H9 (cell line): ENCODE data around the gene CPXM1. TPM values are rescaled to one million over a fixed set of nuclear protein-coding genes. Genes with fewer than 3 reads are reported as not detected.

Experiments used
- DNase-seq: peaks from one replicate; pipeline ENCODE4 v3.0.0-alpha.2; 2017
- H2AFZ ChIP-seq: one replicate; pipeline ENCODE4 v1.6.1; 2013; ENCODE audit warnings: mild to moderate bottlenecking, low read length, control low read depth, moderate library complexity
- H2AK5ac ChIP-seq: 2 replicates; pipeline ENCODE4 v1.6.1; 2013; ENCODE audit warnings: low read length, control low read depth, mixed read lengths; ENCODE audit not compliant: insufficient read length
- H2BK120ac ChIP-seq: one replicate; pipeline ENCODE4 v1.6.1; 2013; ENCODE audit warnings: low read depth, mild to moderate bottlenecking, low read length, control low read depth, inconsistent platforms; ENCODE audit not compliant: poor library complexity, severe bottlenecking
- H2BK12ac ChIP-seq: 2 replicates; pipeline ENCODE4 v1.6.1; 2013; ENCODE audit warnings: low read length, control low read depth, mixed read lengths, low read depth; ENCODE audit not compliant: insufficient read length
- H2BK15ac ChIP-seq: 2 replicates; pipeline ENCODE4 v1.6.1; 2013; ENCODE audit warnings: low read depth, low read length, control low read depth
- H2BK20ac ChIP-seq: one replicate; pipeline ENCODE4 v1.6.1; 2013; ENCODE audit warnings: low read depth, mild to moderate bottlenecking, low read length, control low read depth, inconsistent platforms; ENCODE audit not compliant: poor library complexity, severe bottlenecking
- H2BK5ac ChIP-seq: 2 replicates; pipeline ENCODE4 v1.6.1; 2013; ENCODE audit warnings: low read length, control low read depth, mixed read lengths; ENCODE audit not compliant: insufficient read length
- H3K14ac ChIP-seq: 2 replicates; pipeline ENCODE4 v1.6.1; 2013; ENCODE audit warnings: low read length, control low read depth; ENCODE audit not compliant: insufficient read depth
- H3K18ac ChIP-seq: 2 replicates; pipeline ENCODE4 v1.6.1; 2013; ENCODE audit warnings: low read depth, mild to moderate bottlenecking, mixed read lengths, low read length, control low read depth; ENCODE audit not compliant: insufficient read length
- H3K23ac ChIP-seq: 2 replicates; pipeline ENCODE4 v1.6.1; 2013; ENCODE audit warnings: low read length, control low read depth, mixed read lengths, low read depth; ENCODE audit not compliant: insufficient read length
- H3K23me2 ChIP-seq: 2 replicates; pipeline ENCODE4 v1.6.1; 2013; ENCODE audit warnings: low read depth, mild to moderate bottlenecking, mixed read lengths, low read length, control low read depth; ENCODE audit not compliant: insufficient read length, poor library complexity, severe bottlenecking
- H3K27ac ChIP-seq: 2 replicates; pipeline ENCODE4 v1.5.1; 2013; ENCODE audit warnings: low read length, control low read depth, mixed read lengths, low read depth; ENCODE audit not compliant: insufficient read length
- H3K27me3 ChIP-seq: 2 replicates; pipeline ENCODE4 v1.6.1; 2013; ENCODE audit warnings: low read length, control low read depth, inconsistent platforms; ENCODE audit not compliant: insufficient read depth
- H3K4ac ChIP-seq: 2 replicates; pipeline ENCODE4 v1.6.1; 2013; ENCODE audit warnings: low read depth, mild to moderate bottlenecking, control low read depth, inconsistent platforms, low read length, moderate library complexity
- H3K4me1 ChIP-seq: 2 replicates; pipeline ENCODE4 v1.6.1; 2013; ENCODE audit warnings: low read length, control low read depth, inconsistent platforms; ENCODE audit not compliant: insufficient read depth
- H3K4me2 ChIP-seq: 2 replicates; pipeline ENCODE4 v1.6.1; 2013; ENCODE audit warnings: low read length, control low read depth, mixed read lengths; ENCODE audit not compliant: insufficient read length, insufficient read depth
- H3K56ac ChIP-seq: 2 replicates; pipeline ENCODE4 v1.6.1; 2013; ENCODE audit warnings: low read depth, mild to moderate bottlenecking, mixed read lengths, low read length, control low read depth; ENCODE audit not compliant: insufficient read length
- H3K79me1 ChIP-seq: 2 replicates; pipeline ENCODE4 v1.6.1; 2013; ENCODE audit warnings: low read depth, mild to moderate bottlenecking, moderate library complexity, low read length, control low read depth, inconsistent platforms; ENCODE audit not compliant: insufficient read depth, poor library complexity, severe bottlenecking
- H3K79me2 ChIP-seq: 2 replicates; pipeline ENCODE4 v1.6.1; 2013; ENCODE audit warnings: low read length, control low read depth, inconsistent platforms; ENCODE audit not compliant: insufficient read depth
- H3K9ac ChIP-seq: 2 replicates; pipeline ENCODE4 v1.6.1; 2013; ENCODE audit warnings: low read length, control low read depth, mixed read lengths; ENCODE audit not compliant: insufficient read length; ENCODE audit errors: extremely low read depth
- H3K9me3 ChIP-seq: one replicate; pipeline ENCODE4 v1.6.1; 2013; ENCODE audit warnings: low read depth, low read length, inconsistent platforms; ENCODE audit not compliant: control insufficient read depth
- H3T11ph ChIP-seq: one replicate; pipeline ENCODE4 v1.6.1; 2013; ENCODE audit warnings: mild to moderate bottlenecking, low read length, control low read depth, inconsistent platforms
- H4K20me1 ChIP-seq: one replicate; pipeline ENCODE4 v1.6.1; 2013; ENCODE audit not compliant: control insufficient read depth, insufficient read length, insufficient read depth
- H4K5ac ChIP-seq: 2 replicates; pipeline ENCODE4 v1.6.1; 2013; ENCODE audit warnings: low read depth, mild to moderate bottlenecking, mixed read lengths, low read length, control low read depth; ENCODE audit not compliant: insufficient read length
- H4K8ac ChIP-seq: replicated peaks from 2 replicates; pipeline ENCODE4 v1.6.1; 2013; ENCODE audit warnings: low read length, control low read depth, mixed read lengths, low read depth; ENCODE audit not compliant: insufficient read length
- H4K91ac ChIP-seq: 2 replicates; pipeline ENCODE4 v1.6.1; 2013; ENCODE audit warnings: low read depth, mild to moderate bottlenecking, moderate library complexity, mixed read lengths, low read length, control low read depth; ENCODE audit not compliant: insufficient read length
- H3K27ac Mint-ChIP-seq, 3 experiments: 2 replicates in 2 of 3; 3 replicates in 1 of 3; pipeline ENCODE4 v1.8.0; 2020 to 2021; ENCODE audit warnings: mixed read lengths in 3 of 3, mild to moderate bottlenecking in 1 of 3, moderate library complexity in 1 of 3
- H3K27me3 Mint-ChIP-seq: 2 replicates; pipeline ENCODE4 v1.8.0; 2021; ENCODE audit warnings: low read depth, mild to moderate bottlenecking, moderate library complexity, mixed read lengths
- H3K36me3 Mint-ChIP-seq, 3 experiments: 2 replicates in 2 of 3; 3 replicates in 1 of 3; pipeline ENCODE4 v1.8.0; 2020 to 2021; ENCODE audit warnings: low read depth in 3 of 3, mixed read lengths in 3 of 3; ENCODE audit not compliant: insufficient read depth in 1 of 3
- H3K4me1 Mint-ChIP-seq, 2 experiments: 2 replicates each; pipeline ENCODE4 v1.8.0; 2020; ENCODE audit warnings: mixed read lengths in 2 of 2
- H3K4me3 Mint-ChIP-seq, 2 experiments: 2 replicates in 1 of 2; 3 replicates in 1 of 2; pipeline ENCODE4 v1.8.0; 2020 to 2021; ENCODE audit warnings: mild to moderate bottlenecking in 2 of 2, mixed read lengths in 2 of 2, moderate library complexity in 1 of 2
- H3K9me3 Mint-ChIP-seq, 2 experiments: 2 replicates in 1 of 2; 3 replicates in 1 of 2; pipeline ENCODE4 v1.8.0; 2020; ENCODE audit warnings: mild to moderate bottlenecking in 2 of 2, mixed read lengths in 2 of 2, moderate library complexity in 1 of 2
- WGBS: extraction: QIAGEN DNeasy Blood & Tissue Kit; methylation state at CpG from one replicate; pipeline ENCODE4 v1.1.7; 2013; ENCODE audit warnings: missing lambda C conversion rate, low lambda C conversion rate, mixed read lengths; ENCODE audit not compliant: insufficient read length; ENCODE audit errors: extremely low coverage; 5-methylcytosine and 5-hydroxymethylcytosine counted together
- total RNA-seq: library from RNA; stranded (reverse); gene quantifications from 2 replicates; pipeline ENCODE4 v1.2.1, GENCODE V29; 2021
- TF ChIP-seq, protein P1 (sequence below): fragments of 200-600 bp; sonication (generic); conservative IDR thresholded peaks from 3 replicates; pipeline ENCODE4 v1.8.0; 2021; ENCODE audit warnings: antibody characterized with exemption, mild to moderate bottlenecking

Gene CPXM1
- total RNA-seq, 1 experiment from 2014 or later: 69.0 TPM

- Histone ChIP-seq H2BK15ac (no peak overlapping the region), H2BK5ac (no peak overlapping the region), H4K5ac (no peak overlapping the region), H2AK5ac (no peak overlapping the region), H3K14ac (no peak overlapping the region; the same call in 1 of the 2 replicates), H2BK12ac (no peak overlapping the region), H3K4me2 (peak overlapping the region; percentile 55), H3K27ac (no peak overlapping the region), H3K56ac (no peak overlapping the region), H3K23ac (no peak overlapping the region), H2BK120ac (no peak overlapping the region), H4K20me1 (no peaks in the 10 kb centered on the region), H4K91ac (no peak overlapping the region), H3T11ph (no peak overlapping the region), H3K23me2 (peaks cover 28% of the 10 kb centered on the region), H3K79me1 (no peaks in the 10 kb centered on the region), H3K27me3 (peaks cover 48% of the 10 kb centered on the region), H2BK20ac (no peak overlapping the region), H3K4me1 (no peaks in the 10 kb centered on the region; the same call in 1 of the 2 replicates), H2AFZ (no peak overlapping the region), H4K8ac (no peak overlapping the region), H3K9ac (no peak overlapping the region), H3K18ac (no peak overlapping the region), H3K4ac (no peak overlapping the region), H3K79me2 (no peaks in the 10 kb centered on the region), H3K9me3 (no peaks in the 10 kb centered on the region)
- no peak for DNase-seq
- TF ChIP-seq, protein P1, sequence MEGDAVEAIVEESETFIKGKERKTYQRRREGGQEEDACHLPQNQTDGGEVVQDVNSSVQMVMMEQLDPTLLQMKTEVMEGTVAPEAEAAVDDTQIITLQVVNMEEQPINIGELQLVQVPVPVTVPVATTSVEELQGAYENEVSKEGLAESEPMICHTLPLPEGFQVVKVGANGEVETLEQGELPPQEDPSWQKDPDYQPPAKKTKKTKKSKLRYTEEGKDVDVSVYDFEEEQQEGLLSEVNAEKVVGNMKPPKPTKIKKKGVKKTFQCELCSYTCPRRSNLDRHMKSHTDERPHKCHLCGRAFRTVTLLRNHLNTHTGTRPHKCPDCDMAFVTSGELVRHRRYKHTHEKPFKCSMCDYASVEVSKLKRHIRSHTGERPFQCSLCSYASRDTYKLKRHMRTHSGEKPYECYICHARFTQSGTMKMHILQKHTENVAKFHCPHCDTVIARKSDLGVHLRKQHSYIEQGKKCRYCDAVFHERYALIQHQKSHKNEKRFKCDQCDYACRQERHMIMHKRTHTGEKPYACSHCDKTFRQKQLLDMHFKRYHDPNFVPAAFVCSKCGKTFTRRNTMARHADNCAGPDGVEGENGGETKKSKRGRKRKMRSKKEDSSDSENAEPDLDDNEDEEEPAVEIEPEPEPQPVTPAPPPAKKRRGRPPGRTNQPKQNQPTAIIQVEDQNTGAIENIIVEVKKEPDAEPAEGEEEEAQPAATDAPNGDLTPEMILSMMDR: no peak
- H3K9me3 Mint-ChIP-seq: no peaks in the 10 kb centered on the region; a peak in 2 of 5 replicates
- peaks cover 31 to 50% of the 10 kb centered on the region in 2 experiments for H3K4me1 Mint-ChIP-seq
- H3K27ac Mint-ChIP-seq: no peak overlapping the region
- peaks cover 91% of the 10 kb centered on the region for H3K27me3 Mint-ChIP-seq
- WGBS: no CpG with 5 or more reads among the region's 30 CpGs
- no peaks in the 10 kb centered on the region; a peak in 1 of 7 replicates for H3K36me3 Mint-ChIP-seq
- peak overlapping the region; percentile 48 to 82 for H3K4me3 Mint-ChIP-seq
Observed at GRCh38 chr20:2749951-2750490, 50.4 kb downstream of the CPXM1 start.
